Neural cell (in vitro differentiated cells): ENCODE measurements around the gene GANAB. TPM values are rescaled to one million over a fixed set of nuclear protein-coding genes. Genes with fewer than 3 reads are reported as not detected.
"Not testable (repeated sequence)": the region's sequence is repeated elsewhere in the genome, so short reads cannot be mapped to it uniquely, and the experiment has no call there.

Experiments used
- H2AFZ ChIP-seq: fragments of 200-600, 300-800 bp; sonication (generic), shearing (Covaris generic); 2 replicates; pipeline ENCODE4 v1.6.0; 2014; ENCODE audit warnings: low read depth, mild to moderate bottlenecking, antibody characterized with exemption, low read length, moderate library complexity
- H3F3A ChIP-seq: fragments of 200-600 bp; shearing (Covaris generic); 2 replicates; pipeline ENCODE4 v1.6.1; 2016; ENCODE audit warnings: mild to moderate bottlenecking, moderate library complexity, mixed read lengths, antibody characterized with exemption, low read length; ENCODE audit not compliant: insufficient read depth, poor library complexity, severe bottlenecking
- H3K27ac ChIP-seq: fragments of 200-600, 300-800 bp; sonication (generic), shearing (Covaris generic); 2 replicates; pipeline ENCODE4 v1.5.1; 2014; ENCODE audit warnings: mild to moderate bottlenecking, low read length, moderate library complexity
- H3K27me3 ChIP-seq: fragments of 300-800, 200-600 bp; sonication (generic), shearing (Covaris generic); 2 replicates; pipeline ENCODE4 v1.6.0; 2014; ENCODE audit warnings: mild to moderate bottlenecking, low read depth, low read length, moderate library complexity; ENCODE audit not compliant: insufficient read depth
- H3K36me3 ChIP-seq: fragments of 300-800, 200-600 bp; sonication (generic), shearing (Covaris generic); 2 replicates; pipeline ENCODE4 v1.5.1; 2014; ENCODE audit warnings: mild to moderate bottlenecking, antibody characterized with exemption, low read length, moderate library complexity; ENCODE audit not compliant: insufficient read depth
- H3K4me2 ChIP-seq: fragments of 300-800, 200-600 bp; sonication (generic), shearing (Covaris generic); 2 replicates; pipeline ENCODE4 v1.6.0; 2014; ENCODE audit warnings: mild to moderate bottlenecking, low read length
- H3K4me3 ChIP-seq: fragments of 300-800, 200-600 bp; sonication (generic), shearing (Covaris generic); 2 replicates; pipeline ENCODE4 v1.5.1; 2014; ENCODE audit warnings: mild to moderate bottlenecking, low read length, moderate library complexity
- H3K79me2 ChIP-seq: fragments of 200-600 bp; shearing (Covaris generic); replicated peaks from 2 replicates; pipeline ENCODE4 v1.6.0; 2014; ENCODE audit warnings: mild to moderate bottlenecking, low read length, moderate library complexity; ENCODE audit not compliant: insufficient read depth
- H3K9ac ChIP-seq: fragments of 300-800, 200-600 bp; sonication (generic), shearing (Covaris generic); 2 replicates; pipeline ENCODE4 v1.6.1; 2016; ENCODE audit warnings: mild to moderate bottlenecking, low read length, mixed read lengths
- H3K9me2 ChIP-seq: fragments of 200-600 bp; shearing (Covaris generic); 2 replicates; pipeline ENCODE4 v1.6.1; 2016; ENCODE audit warnings: mild to moderate bottlenecking, low read length, mixed read lengths; ENCODE audit not compliant: insufficient read depth
- H3K9me3 ChIP-seq: fragments of 200-600, 300-800 bp; sonication (generic), shearing (Covaris generic); 2 replicates; pipeline ENCODE4 v1.6.1; 2016; ENCODE audit warnings: mild to moderate bottlenecking, mixed run types, low read length, moderate library complexity, mixed read lengths
- H4K20me1 ChIP-seq: fragments of 200-600 bp; shearing (Covaris generic); 2 replicates; pipeline ENCODE4 v1.6.1; 2016; ENCODE audit warnings: mild to moderate bottlenecking, mixed run types; ENCODE audit not compliant: insufficient read depth
- EP300 ChIP-seq: fragments of 450-650 bp; conservative IDR thresholded peaks from 2 replicates; pipeline ENCODE4 v1.6.1; 2014; ENCODE audit warnings: antibody characterized with exemption, mild to moderate bottlenecking, moderate library complexity; ENCODE audit not compliant: poor library complexity, severe bottlenecking
- EZH2 ChIP-seq: fragments of 200-600, 300-800 bp; shearing (Covaris generic), sonication (generic); IDR thresholded peaks from 2 replicates; pipeline ENCODE4 v1.6.1; 2014; ENCODE audit warnings: antibody characterized with exemption, low read length, borderline replicate concordance, mild to moderate bottlenecking; ENCODE audit not compliant: insufficient read depth, poor library complexity, severe bottlenecking
- MXI1 ChIP-seq: fragments of 450-650 bp; conservative IDR thresholded peaks from 2 replicates; pipeline ENCODE4 v1.6.1; 2014; ENCODE audit warnings: antibody characterized with exemption, mild to moderate bottlenecking; ENCODE audit not compliant: poor library complexity, severe bottlenecking
- POLR2AphosphoS5 ChIP-seq: IDR thresholded peaks from 2 replicates; pipeline ENCODE4 v1.6.1; 2012
- RAD21 ChIP-seq: fragments of 450-650 bp; conservative IDR thresholded peaks from 2 replicates; pipeline ENCODE4 v1.6.1; 2014; ENCODE audit warnings: antibody characterized with exemption, mild to moderate bottlenecking, moderate library complexity
- SMC3 ChIP-seq: fragments of 450-650 bp; conservative IDR thresholded peaks from 2 replicates; pipeline ENCODE4 v1.6.1; 2014; ENCODE audit warnings: antibody characterized with exemption, mild to moderate bottlenecking, moderate library complexity; ENCODE audit not compliant: poor library complexity
- TAF1 ChIP-seq: IDR thresholded peaks from 2 replicates; pipeline ENCODE4 v1.6.1; 2012; ENCODE audit warnings: low read depth
- polyA plus RNA-seq: library from polyadenylated mRNA; depleted of rRNA; stranded (reverse); fragments of >200 nt; gene quantifications from 2 replicates; pipeline ENCODE4 v1.2.3, GENCODE V29; 2014
- TF ChIP-seq, protein P1 (sequence below): IDR thresholded peaks from 2 replicates; pipeline ENCODE4 v1.6.1; 2012; ENCODE audit warnings: borderline replicate concordance
- TF ChIP-seq, protein P2 (sequence below): fragments of 450-650 bp; IDR thresholded peaks from 2 replicates; pipeline ENCODE4 v1.5.1; 2014; ENCODE audit warnings: antibody characterized with exemption, mild to moderate bottlenecking, moderate library complexity; ENCODE audit not compliant: poor library complexity, severe bottlenecking

GANAB gene
- polyA plus RNA-seq, 1 donor from 2014 or later = 62.7 TPM

DNA sequence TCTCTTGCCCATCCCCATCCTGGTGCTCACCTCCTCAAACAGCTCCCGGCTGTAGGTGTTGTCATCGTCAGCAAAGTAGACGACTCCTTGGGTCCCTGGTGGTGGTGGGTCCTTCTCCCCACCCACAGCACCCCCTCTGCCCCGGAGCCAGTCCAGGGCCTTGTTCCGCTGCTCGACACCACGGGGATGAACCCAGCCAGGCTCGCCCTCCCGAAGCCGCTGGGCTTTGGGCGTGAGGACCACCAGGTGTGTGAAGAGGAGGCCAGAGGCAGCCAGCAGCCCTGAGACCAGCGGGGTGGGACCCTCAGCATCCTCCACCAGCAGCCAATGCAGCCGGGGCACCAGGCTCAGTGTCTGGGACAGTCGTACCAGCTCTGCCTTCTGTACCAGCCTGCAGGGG, 29.5 kb downstream of the GANAB start:
- not testable (repeated sequence) for H3K9me2 ChIP-seq, H3K27ac ChIP-seq, H3F3A ChIP-seq, H3K79me2 ChIP-seq, H3K4me3 ChIP-seq, H4K20me1 ChIP-seq, H3K4me2 ChIP-seq, H3K27me3 ChIP-seq, H3K9me3 ChIP-seq, H2AFZ ChIP-seq, H3K36me3 ChIP-seq, H3K9ac ChIP-seq

DNA sequence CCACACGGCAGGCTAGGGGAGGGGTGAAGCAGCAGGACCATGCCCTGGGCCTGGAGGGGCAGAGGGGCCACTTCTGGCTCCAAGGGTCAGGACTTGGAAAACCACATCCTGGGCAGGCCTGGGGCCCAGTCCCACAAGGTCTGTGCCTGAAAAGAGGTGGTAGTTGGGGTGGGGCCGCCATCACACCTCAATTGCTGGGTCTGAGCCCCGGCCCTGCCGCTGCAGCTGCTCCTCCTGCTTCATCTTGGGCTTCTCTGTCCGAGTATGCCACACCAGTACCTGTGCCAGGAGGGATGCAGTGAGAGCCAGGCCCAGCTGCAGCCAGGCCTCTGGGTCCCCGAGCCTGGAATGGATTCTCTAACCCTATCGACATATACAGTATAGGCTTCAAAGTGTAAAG, 30.9 kb downstream of the GANAB start:
- Histone ChIP-seq H3K9me3 (no peaks in the 10 kb centered on the region), H3K9ac (no peak overlapping the region), H3K4me2 (no peak overlapping the region), H4K20me1 (no peaks in the 10 kb centered on the region), H3K27me3 (peaks cover 8% of the 10 kb centered on the region), H3K36me3 (no peaks in the 10 kb centered on the region), H3K4me3 (no peak overlapping the region), H3K9me2 (no peaks in the 10 kb centered on the region), H2AFZ (no peak overlapping the region), H3F3A (no peaks in the 10 kb centered on the region), H3K27ac (no peak overlapping the region), H3K79me2 (peaks cover 3% of the 10 kb centered on the region)
- TF ChIP-seq MXI1 (no peak), SMC3 (no peak), TAF1 (no peak), EZH2 (no peak), POLR2AphosphoS5 (no peak), EP300 (no peak), RAD21 (no peak)
- TF ChIP-seq, protein P1, sequence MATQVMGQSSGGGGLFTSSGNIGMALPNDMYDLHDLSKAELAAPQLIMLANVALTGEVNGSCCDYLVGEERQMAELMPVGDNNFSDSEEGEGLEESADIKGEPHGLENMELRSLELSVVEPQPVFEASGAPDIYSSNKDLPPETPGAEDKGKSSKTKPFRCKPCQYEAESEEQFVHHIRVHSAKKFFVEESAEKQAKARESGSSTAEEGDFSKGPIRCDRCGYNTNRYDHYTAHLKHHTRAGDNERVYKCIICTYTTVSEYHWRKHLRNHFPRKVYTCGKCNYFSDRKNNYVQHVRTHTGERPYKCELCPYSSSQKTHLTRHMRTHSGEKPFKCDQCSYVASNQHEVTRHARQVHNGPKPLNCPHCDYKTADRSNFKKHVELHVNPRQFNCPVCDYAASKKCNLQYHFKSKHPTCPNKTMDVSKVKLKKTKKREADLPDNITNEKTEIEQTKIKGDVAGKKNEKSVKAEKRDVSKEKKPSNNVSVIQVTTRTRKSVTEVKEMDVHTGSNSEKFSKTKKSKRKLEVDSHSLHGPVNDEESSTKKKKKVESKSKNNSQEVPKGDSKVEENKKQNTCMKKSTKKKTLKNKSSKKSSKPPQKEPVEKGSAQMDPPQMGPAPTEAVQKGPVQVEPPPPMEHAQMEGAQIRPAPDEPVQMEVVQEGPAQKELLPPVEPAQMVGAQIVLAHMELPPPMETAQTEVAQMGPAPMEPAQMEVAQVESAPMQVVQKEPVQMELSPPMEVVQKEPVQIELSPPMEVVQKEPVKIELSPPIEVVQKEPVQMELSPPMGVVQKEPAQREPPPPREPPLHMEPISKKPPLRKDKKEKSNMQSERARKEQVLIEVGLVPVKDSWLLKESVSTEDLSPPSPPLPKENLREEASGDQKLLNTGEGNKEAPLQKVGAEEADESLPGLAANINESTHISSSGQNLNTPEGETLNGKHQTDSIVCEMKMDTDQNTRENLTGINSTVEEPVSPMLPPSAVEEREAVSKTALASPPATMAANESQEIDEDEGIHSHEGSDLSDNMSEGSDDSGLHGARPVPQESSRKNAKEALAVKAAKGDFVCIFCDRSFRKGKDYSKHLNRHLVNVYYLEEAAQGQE = no peak
- TF ChIP-seq, protein P2, sequence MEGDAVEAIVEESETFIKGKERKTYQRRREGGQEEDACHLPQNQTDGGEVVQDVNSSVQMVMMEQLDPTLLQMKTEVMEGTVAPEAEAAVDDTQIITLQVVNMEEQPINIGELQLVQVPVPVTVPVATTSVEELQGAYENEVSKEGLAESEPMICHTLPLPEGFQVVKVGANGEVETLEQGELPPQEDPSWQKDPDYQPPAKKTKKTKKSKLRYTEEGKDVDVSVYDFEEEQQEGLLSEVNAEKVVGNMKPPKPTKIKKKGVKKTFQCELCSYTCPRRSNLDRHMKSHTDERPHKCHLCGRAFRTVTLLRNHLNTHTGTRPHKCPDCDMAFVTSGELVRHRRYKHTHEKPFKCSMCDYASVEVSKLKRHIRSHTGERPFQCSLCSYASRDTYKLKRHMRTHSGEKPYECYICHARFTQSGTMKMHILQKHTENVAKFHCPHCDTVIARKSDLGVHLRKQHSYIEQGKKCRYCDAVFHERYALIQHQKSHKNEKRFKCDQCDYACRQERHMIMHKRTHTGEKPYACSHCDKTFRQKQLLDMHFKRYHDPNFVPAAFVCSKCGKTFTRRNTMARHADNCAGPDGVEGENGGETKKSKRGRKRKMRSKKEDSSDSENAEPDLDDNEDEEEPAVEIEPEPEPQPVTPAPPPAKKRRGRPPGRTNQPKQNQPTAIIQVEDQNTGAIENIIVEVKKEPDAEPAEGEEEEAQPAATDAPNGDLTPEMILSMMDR = no peak

DNA sequence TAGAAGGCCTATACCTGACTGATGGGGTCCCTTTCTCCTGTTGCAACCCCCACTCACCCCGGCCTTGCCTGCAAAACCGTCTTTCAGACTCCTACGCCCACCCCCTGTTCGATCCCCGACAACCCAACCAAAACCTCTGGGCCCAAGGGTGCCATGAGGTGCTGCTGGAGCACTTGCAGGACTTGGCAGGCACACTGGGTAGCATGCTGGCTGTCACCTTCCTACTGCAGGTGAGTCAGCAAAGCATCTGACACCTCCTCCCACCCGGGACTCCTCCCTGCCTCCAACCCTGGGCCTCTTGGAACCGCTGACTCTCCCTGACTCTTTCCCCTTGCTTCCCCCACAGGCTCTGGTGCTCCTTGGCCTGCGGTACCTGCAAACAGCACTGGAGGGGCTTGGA, 32.1 kb downstream of the GANAB start:
- Histone ChIP-seq H4K20me1 (no peaks in the 10 kb centered on the region), H3K9ac (no peak overlapping the region), H3K36me3 (no peaks in the 10 kb centered on the region), H3K27ac (no peak overlapping the region), H3K4me3 (no peak overlapping the region), H3K9me3 (no peaks in the 10 kb centered on the region), H2AFZ (no peak overlapping the region), H3K79me2 (no peaks in the 10 kb centered on the region), H3F3A (no peaks in the 10 kb centered on the region), H3K4me2 (no peak overlapping the region), H3K9me2 (no peaks in the 10 kb centered on the region), H3K27me3 (peaks cover 8% of the 10 kb centered on the region)
- TF ChIP-seq SMC3 = no peak
- no peak for TF ChIP-seq EP300
- no peak for TF ChIP-seq TAF1
- TF ChIP-seq MXI1 = no peak
- no peak for TF ChIP-seq EZH2
- TF ChIP-seq, protein P1 = no peak
- no peak for TF ChIP-seq POLR2AphosphoS5
